ENCODE results near the gene CAMTA1.

Gene CAMTA1

GRCh38 chr1:6885426-6885825 lies 100.2 kb downstream of the CAMTA1 start:
- DNase-seq: no peak

- DNase-seq: no peak
Observed at GRCh38 chr1:6886523-6886922, 101.3 kb downstream of the CAMTA1 start.

GRCh38 chr1:6888268-6888667 lies 103.0 kb downstream of the CAMTA1 start:
- no peak for DNase-seq

GRCh38 chr1:6888870-6889269 lies 103.6 kb downstream of the CAMTA1 start:
- no peak for DNase-seq

DNA sequence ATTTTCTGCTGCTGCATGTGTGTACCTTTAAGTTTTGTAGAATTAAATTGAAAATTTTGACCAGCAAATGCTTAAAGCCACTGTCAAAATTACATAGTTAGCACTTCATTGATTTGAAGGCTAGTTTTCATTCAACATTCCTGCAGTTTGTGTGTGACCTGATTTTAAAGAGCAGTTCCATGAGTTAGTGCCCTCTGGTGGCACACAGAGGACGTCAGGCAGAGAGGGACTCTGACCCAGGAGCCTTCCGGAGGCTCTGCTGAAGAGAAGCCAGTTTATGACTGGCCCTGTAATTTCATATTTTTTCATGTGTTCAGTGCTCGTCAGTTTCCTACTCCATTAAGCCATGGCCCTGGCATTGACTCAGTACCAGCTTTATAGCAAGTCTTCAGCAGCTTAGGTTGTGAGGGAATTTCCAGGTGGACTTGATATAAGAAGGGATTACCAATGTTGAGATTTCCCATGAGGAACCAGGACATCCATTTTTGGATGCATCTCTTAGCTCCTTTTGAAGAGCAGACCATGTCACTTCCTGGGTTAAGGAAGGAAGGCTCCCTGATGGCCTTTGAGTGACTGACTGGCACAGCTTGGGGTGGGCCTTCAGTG lies 104.7 kb downstream of the CAMTA1 start:
- no peak for DNase-seq

GRCh38 chr1:6890686-6891085 lies 105.4 kb downstream of the CAMTA1 start:
- no peak for DNase-seq

DNA sequence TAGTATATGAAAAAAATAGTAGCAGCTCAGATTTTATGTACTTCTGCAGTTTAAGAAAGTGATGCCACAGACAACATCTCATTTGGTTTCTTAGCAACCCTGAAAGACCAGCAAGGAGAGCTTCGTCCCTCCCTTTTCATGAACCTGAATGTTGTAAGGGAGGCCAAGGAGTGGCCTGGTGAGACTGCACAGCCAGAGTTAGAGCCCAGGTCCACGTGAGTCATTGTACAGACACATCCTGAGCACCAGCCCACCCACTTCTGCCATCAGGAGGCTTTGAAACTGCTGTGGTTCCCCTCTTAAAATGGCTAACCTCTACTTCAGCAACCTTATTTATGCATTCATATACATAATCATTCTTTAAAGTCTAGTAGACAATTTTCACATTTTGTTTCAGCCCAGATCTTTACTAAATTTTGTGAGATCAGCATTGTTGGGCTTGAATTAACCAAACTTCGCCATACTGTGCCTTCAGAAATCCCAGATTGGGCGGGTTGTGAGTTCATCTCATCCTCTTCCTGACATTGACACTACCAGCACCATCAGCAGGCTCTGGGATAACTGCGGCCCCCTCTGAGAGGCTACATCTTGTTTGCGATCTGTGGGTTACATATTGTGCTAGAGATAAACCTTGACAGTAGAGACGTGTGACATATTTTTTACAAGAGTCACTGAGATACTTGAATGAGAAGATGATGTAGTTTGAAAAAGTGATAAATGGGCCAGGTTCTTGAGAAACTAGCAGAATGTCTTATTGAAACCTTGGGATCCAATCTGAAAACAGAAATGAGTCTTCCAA lies 106.7 kb downstream of the CAMTA1 start:
- DNase-seq: no peak

- no peak for DNase-seq
Observed at GRCh38 chr1:6893388-6893787, 108.1 kb downstream of the CAMTA1 start.

GRCh38 chr1:6897138-6897537 lies 111.9 kb downstream of the CAMTA1 start:
- DNase-seq: no peak

- DNase-seq: no peak
Observed at GRCh38 chr1:6898974-6899539, 113.8 kb downstream of the CAMTA1 start.

- DNase-seq: no peak
Observed at GRCh38 chr1:6899621-6900020, 114.4 kb downstream of the CAMTA1 start.

GRCh38 chr1:6902153-6902552 lies 116.9 kb downstream of the CAMTA1 start:
- no peak for DNase-seq

DNA sequence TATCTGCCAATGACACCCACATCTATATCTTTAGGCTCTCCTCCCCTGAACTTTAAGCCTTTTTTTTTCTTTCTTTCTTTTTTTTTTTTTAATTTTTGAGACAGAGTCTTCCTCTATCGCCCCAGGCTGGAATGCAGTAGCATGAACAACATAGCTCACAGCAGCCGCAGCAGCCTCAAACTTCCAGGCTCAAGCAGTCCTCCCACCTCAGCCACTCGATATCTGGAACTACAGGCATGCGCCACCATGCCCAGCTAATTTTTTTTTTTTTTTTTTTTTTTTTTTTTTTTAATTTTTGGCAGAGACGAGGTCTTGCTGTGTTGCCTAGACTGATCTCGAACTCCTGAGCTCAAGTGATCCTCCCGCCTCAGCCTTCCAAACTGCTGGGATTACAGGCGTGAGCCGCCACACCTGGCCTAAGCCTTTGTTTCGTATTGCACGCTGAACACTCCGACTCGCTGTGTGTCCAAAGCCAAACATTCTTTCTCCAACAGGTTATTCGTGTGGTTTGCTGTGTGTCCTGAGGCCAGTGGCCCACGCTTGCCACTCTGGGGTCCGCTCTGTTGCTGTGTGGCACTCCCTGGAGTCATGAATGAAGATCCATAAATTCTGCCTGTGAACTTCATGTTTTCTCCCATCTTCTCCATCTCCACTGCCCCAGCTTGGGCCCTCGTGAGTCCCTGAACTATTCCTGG lies 119.4 kb downstream of the CAMTA1 start:
- no peak for DNase-seq

- no peak for DNase-seq
Observed at GRCh38 chr1:6905331-6905730, 120.1 kb downstream of the CAMTA1 start.

- DNase-seq: no peak
Observed at GRCh38 chr1:6905790-6906189, 120.5 kb downstream of the CAMTA1 start.

- DNase-seq: no peak
Observed at GRCh38 chr1:6906783-6907182, 121.5 kb downstream of the CAMTA1 start.

DNA sequence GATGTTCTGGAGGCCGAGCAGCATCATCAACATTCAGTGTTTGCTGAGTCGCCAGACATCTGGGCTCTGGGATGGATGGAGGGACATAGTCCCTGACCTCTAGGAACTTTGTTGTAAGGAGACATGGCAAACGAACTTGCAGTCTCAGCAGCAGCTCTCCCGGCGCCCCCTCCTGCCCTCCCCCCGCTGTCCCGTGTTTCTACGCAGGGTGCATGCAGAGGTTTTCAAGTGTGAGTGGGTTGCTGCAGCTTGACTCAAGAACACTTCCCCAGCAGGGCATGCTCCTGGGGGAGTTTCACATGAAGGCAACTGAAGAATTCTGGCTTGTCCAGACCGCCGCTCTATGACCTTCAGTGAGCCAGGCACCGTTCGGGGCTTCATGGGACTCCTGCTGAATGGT lies 121.9 kb downstream of the CAMTA1 start:
- no peak for DNase-seq

- DNase-seq: no peak
Observed at GRCh38 chr1:6907676-6908434, 122.6 kb downstream of the CAMTA1 start.

GRCh38 chr1:6909401-6909800 lies 124.1 kb downstream of the CAMTA1 start:
- no peak for DNase-seq

GRCh38 chr1:6909857-6910256 lies 124.6 kb downstream of the CAMTA1 start:
- DNase-seq: no peak

DNA sequence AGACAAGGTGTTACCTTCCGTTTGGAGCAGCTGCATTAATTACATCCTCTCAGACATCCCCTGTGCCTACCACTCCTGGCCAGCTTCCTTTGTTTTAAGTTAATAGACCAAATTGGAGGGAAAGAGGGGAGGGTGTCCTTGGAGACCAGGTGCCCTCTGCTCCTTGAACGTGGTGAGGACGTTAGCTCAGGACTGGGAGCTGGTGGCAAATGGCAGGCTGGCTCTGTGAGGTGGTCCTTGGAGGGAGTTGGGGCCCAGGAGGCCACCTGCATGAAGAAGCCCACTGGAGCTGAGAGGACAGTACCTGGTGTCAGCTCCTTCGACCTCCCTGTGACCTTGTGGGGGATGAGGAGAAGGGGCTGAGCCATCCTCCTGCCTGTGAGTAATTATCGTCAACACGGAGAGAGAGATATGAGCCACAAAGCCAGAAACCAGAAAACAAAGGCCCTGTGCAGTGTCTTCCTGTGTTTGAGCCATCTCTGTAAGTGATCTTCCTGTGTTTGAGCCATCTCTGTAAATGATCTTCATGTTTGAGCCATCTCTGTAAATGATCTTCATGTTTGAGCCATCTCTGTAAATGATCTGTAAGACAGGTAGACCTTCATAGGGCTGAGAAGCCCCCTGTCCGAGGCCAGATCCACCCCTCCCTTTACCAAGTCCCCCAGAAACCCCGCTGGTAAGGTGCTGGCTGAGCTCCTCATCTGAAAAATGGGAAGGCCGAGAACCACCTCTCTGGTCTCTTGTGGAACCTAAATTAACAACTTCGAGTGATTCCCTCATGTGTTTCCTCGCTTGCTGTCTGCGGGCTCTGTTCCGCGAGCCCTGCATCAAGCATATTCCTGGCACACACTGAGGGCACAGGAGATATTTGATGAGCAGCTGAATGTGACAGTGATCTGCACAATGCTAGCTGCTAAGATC lies 126.0 kb downstream of the CAMTA1 start:
- no peak for DNase-seq

DNA sequence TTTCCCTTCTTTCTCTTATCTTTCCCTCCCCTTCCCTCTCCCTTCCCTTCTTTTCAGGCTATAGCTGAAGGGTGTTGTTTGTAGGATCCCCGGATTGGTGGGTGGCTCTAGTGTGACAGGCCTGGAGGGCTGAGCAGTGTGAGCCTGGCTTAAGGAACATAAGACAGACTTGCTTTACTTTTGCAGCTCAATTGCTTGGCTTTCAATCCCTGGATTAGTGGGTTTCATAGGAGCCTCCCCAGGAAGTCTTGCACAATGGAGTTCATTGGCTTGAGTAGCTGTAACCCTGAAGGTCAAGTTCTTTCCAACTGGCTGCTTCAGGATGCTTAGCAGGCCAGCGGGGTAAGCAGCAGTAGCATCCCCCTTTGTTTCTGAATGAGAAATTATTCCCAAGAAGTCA lies 126.7 kb downstream of the CAMTA1 start:
- no peak for DNase-seq

Data from GF-D8 (cell line).